Ovary (tissue), 9 donors: ENCODE results near the gene CHCHD1. TPM values are rescaled to one million over a fixed set of nuclear protein-coding genes. Genes with fewer than 3 reads are reported as not detected.
A peak's percentile ranks its signal among the peaks of the same experiment; 100 is the strongest.

Experiments used
- DNase-seq, 5 donors: peaks; one replicate each; pipeline ENCODE4 v3.0.0-alpha.2; 2019 to 2020
- H3K27ac ChIP-seq, 2 donors: fragments of 200-600 bp; one replicate each; pipeline versions ENCODE4 v1.5.1 to v1.8.0; 2019 to 2022
- H3K27me3 ChIP-seq: fragments of 200-600 bp; one replicate; pipeline ENCODE4 v1.8.0; 2022
- H3K36me3 ChIP-seq: fragments of 200-600 bp; sonication (generic); one replicate; pipeline ENCODE4 v1.5.1; 2019
- H3K4me1 ChIP-seq: one replicate; pipeline ENCODE4 v1.8.1; 2013; ENCODE audit warnings: mild to moderate bottlenecking, moderate library complexity; ENCODE audit not compliant: insufficient read depth
- H3K4me3 ChIP-seq: fragments of 200-600 bp; sonication (generic); one replicate; pipeline ENCODE4 v1.5.1; 2017
- H3K9me3 ChIP-seq, 2 donors: fragments of 200-600 bp in 1 of 2; sonication (generic) in 1 of 2; one replicate each; pipeline versions ENCODE4 v1.5.1 to v1.8.1; 2013 to 2019; ENCODE audit warnings: mild to moderate bottlenecking in 1 of 2, moderate library complexity in 1 of 2
- CTCF ChIP-seq, 3 donors: fragments of 450-650 bp in 2 of 3; fragments of 200-600 bp in 1 of 3; IDR thresholded peaks; one replicate each; pipeline versions ENCODE4 v1.5.1 to v1.8.0; 2016 to 2022; ENCODE audit warnings: antibody characterized with exemption in 3 of 3, mild to moderate bottlenecking in 1 of 3
- EP300 ChIP-seq: sonication (generic); formaldehyde crosslinking; IDR thresholded peaks from one replicate; pipeline ENCODE4 v1.6.1; 2017; ENCODE audit warnings: antibody characterized with exemption
- POLR2A ChIP-seq: fragments of 450-650 bp; IDR thresholded peaks from one replicate; pipeline ENCODE4 v1.6.1; 2017; ENCODE audit warnings: antibody characterized with exemption, mild to moderate bottlenecking, moderate library complexity
- WGBS, 3 donors: extraction: QIAGEN DNeasy Blood & Tissue Kit in 1 of 3; methylation state at CpG; one replicate each; pipeline versions ENCODE4 v1.1.5 to v1.1.7; 2013 to 2017; 5-methylcytosine and 5-hydroxymethylcytosine counted together
- intact Hi-C, 4 donors: fragments of 100-400 bp; cut with DNase I; formaldehyde crosslinking; loops; one replicate each; pipeline versions ENCODE4 v1.11.0 to v1.15.1; 2022 to 2023
- polyA plus RNA-seq, 2 donors: library from polyadenylated mRNA; stranded (reverse); fragments of 200-250 nt in 1 of 2; fragments of 350-450 nt in 1 of 2; fragmentation: Illumina TruSeq in 1 of 2; extraction: RNeasy Lipid Tissue Mini Kit (QIAGEN cat#74804) in 1 of 2; gene quantifications; one replicate each; pipeline ENCODE4 v1.2.3, GENCODE V29; 2013 to 2014
- total RNA-seq, 7 donors: library from RNA; depleted of rRNA in 2 of 7; stranded (reverse); fragments of >200 nt in 2 of 7; fragmentation: NEBNext Ultra II Directional in 3 of 7; extraction: Animal tissue kit (Norgen Biotek cat#: 25700) in 3 of 7; gene quantifications; one replicate each; pipeline versions ENCODE4 v1.1.0 to v1.2.4, GENCODE V29; 2016 to 2023
- donor health status: DM: no; HTN: no; CAD: no; lungs with moderate emphysema.
- donor health status: DM: no; HTN: no; CAD: no.
- donor health status: Bipolar disorder and iron deficiency.
- donor health status: DM: yes; HTN: yes; CAD: no.
- donor health status: DM: no; HTN: no; CAD: no.
- donor health status: DM: yes; HTN: yes; CAD: no.

CHCHD1 gene
- total and polyA plus RNA-seq, 9 donors: 12.5 to 33.4 (median 18.0) TPM

GRCh38 chr10:73779018-73779417 lies 2.8 kb upstream of the CHCHD1 start:
- no peaks in the 10 kb centered on the region for H3K36me3 ChIP-seq
- no peak overlapping the region for H3K27ac ChIP-seq
- no peak for DNase-seq
- 87 to 90% (median 89%) methylated on average over 5 of the region's 5 CpGs for WGBS, 3 donors
- TF ChIP-seq CTCF (IDR thresholded peaks at IDR 0.05): no peak
- no peak for TF ChIP-seq EP300
- TF ChIP-seq POLR2A: no peak
- no peaks in the 10 kb centered on the region for H3K27me3 ChIP-seq
- no peaks in the 10 kb centered on the region for H3K9me3 ChIP-seq
- intact Hi-C loops: no loop called here
- no peak overlapping the region for H3K4me3 ChIP-seq
- H3K4me1 ChIP-seq: peaks cover 7% of the 10 kb centered on the region

- H3K27me3 ChIP-seq: no peaks in the 10 kb centered on the region
- 77 to 81% (median 80%) methylated on average over 3 of the region's 3 CpGs for WGBS, 3 donors
- H3K9me3 ChIP-seq: no peaks in the 10 kb centered on the region
- no peaks in the 10 kb centered on the region for H3K36me3 ChIP-seq
- H3K4me1 ChIP-seq: peaks cover 7% of the 10 kb centered on the region
- no peak overlapping the region for H3K4me3 ChIP-seq
- no peak for DNase-seq
- intact Hi-C loops: no loop called here
- H3K27ac ChIP-seq: no peak overlapping the region
- no peak for TF ChIP-seq EP300
- TF ChIP-seq CTCF (IDR thresholded peaks at IDR 0.05): no peak
- no peak for TF ChIP-seq POLR2A
Measured at GRCh38 chr10:73779539-73780197, 2.2 kb upstream of the CHCHD1 start.

GRCh38 chr10:73780301-73780700 lies 1.5 kb upstream of the CHCHD1 start:
- 57 to 71% (median 58%) methylated on average over 5 of the region's 5 CpGs for WGBS, 3 donors
- no peak overlapping the region for H3K27ac ChIP-seq
- TF ChIP-seq EP300 (no peak), CTCF (IDR thresholded peaks at IDR 0.05) (no peak), POLR2A (no peak)
- H3K4me3 ChIP-seq: no peak overlapping the region
- no peaks in the 10 kb centered on the region for H3K27me3 ChIP-seq
- no peaks in the 10 kb centered on the region for H3K9me3 ChIP-seq
- DNase-seq: peak in 1 of 5 donors; percentile 30
- H3K36me3 ChIP-seq: no peaks in the 10 kb centered on the region
- intact Hi-C loops: no loop called here
- peaks cover 7% of the 10 kb centered on the region for H3K4me1 ChIP-seq

DNA sequence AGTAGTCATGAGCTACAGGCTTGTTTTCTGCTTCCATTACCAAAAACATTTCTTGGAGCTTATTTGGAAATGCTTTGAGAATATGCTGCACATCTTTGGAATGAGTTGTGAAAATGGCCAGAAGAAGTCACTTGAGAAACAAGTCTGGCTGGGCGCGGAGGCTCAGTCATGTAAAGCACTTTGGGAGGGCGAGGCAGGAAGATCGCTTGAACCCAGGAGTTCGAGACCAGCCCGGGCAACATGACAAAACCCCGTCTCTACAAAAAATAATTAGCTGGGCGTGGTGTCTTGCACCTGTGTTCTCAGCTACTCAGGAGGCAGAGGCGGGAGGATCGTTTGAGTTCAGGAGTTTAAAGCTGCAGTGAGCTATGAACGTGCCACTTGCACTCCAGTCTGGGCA lies 882 bp upstream of the CHCHD1 start:
- Histone ChIP-seq H3K4me3 (peak overlapping the region; percentile 78), H3K27ac (no peak overlapping the region), H3K4me1 (peaks cover 7% of the 10 kb centered on the region), H3K36me3 (no peaks in the 10 kb centered on the region), H3K27me3 (no peaks in the 10 kb centered on the region), H3K9me3 (no peaks in the 10 kb centered on the region)
- peak in 1 of 5 donors; percentile 15 for DNase-seq
- TF ChIP-seq CTCF (IDR thresholded peaks at IDR 0.05): no peak
- TF ChIP-seq EP300: no peak
- no peak for TF ChIP-seq POLR2A
- WGBS, 3 donors: 12 to 23% (median 18%) methylated on average over 11 of the region's 11 CpGs
- intact Hi-C loops: no loop called here
